Activated CD4-positive, alpha-beta T cell treated with anti-CD3 and anti-CD28 coated beads, Interleukin-2, amount 50 U/mL, for 4 hours (primary cell): ENCODE measurements around the gene PIK3C2G.

Experiments used
- DNase-seq, 2 experiments: peaks; one replicate each; pipeline ENCODE4 v3.0.0-alpha.2; 2020

The PIK3C2G gene

GRCh38 chr12:18281941-18282340 lies 20.6 kb downstream of the PIK3C2G start:
- no peak for DNase-seq

DNA sequence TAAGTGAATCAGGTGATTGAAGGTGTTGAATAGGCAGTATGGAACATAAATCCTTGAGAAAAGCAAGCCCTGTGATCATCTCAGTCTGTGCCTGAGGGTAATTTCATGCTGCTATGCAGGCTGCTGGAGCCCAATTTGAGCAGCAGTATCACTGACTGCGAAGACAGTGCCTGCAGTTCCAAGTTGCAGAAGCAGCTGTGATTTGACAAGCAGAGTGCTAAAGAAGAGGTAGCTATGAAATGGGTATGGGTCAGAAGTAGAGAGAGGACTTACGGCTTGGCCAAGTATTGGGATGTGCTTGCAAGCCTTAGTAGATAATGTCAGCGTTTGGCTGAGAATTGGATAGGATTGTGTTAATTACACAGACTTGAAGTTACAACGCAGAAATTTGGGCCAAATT lies 22.5 kb downstream of the PIK3C2G start:
- no peak for DNase-seq

GRCh38 chr12:18284386-18284785 lies 23.1 kb downstream of the PIK3C2G start:
- DNase-seq, result no peak

GRCh38 chr12:18285161-18285560 lies 23.8 kb downstream of the PIK3C2G start:
- no peak for DNase-seq

- DNase-seq, result no peak
These were observed 29.1 kb downstream of the PIK3C2G start for GRCh38 chr12:18290386-18290785.

- DNase-seq, result no peak
These were observed 33.6 kb downstream of the PIK3C2G start for GRCh38 chr12:18294889-18295288.

DNA sequence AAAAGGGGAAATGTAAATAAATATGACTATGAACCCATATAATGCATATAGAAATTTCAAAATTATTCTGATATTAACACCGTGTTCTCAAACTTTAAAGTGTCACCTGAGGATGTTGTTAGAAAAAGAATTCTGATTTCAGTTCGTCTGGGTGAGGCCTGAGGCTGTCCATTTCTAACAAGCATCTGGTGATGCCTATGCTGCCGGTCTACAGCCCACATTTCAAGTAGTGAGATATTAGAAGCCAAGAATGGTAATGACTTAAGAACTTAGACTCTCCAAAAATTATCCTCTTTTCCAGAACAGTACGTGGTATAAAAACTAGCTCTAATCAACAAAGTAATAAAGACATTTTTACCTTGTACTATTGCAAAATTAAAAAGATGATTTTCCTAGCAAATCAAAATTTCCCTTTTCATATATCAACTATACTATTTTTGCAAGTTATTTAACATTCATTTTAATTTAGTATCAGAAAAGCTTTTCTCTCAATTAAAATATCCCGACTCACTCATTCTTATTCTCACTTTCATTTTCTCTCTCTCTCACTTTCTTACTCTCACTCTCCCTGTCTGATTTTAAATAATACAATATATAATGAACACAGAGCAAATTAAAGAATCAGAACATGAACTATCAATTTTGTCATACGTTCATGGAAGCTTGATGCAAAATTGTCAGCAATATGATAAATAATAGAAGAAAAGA lies 35.0 kb downstream of the PIK3C2G start:
- DNase-seq, result no peak

DNA sequence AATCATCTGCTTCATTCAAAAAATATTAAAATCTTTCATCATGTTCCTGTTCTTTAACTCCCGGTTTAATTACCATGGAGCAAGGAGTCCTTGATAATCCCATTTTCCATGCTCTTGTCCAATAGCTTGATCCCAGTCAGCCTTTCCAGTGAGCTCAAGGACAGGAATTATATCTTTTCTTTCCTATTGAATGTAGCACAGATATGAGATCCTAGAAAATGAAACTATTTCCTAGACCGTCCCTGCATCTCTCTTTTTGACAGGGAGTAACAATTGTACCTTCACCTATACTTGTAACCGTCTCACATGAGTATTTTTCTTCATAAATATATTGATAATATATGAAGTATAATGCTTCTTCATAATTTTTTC lies 35.6 kb downstream of the PIK3C2G start:
- no peak for DNase-seq

DNA sequence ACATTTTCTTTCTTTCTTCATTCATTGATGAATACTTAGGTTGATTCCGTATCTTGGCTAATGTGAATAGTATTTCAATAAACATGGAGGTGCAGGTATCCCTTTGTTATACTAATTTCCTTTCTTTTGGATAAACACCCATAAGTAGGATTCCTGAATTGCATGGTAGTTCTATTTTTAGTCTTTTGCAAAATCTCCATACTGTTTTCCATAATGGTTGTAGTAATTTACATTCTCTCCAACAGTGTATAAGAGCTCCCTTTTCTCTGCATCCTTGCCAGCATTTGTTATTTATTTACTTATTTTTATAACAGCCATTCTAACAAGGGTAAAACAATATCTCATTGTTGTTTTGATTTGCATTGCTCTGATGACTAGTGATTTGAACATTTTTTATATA lies 36.6 kb downstream of the PIK3C2G start:
- DNase-seq, result no peak

DNA sequence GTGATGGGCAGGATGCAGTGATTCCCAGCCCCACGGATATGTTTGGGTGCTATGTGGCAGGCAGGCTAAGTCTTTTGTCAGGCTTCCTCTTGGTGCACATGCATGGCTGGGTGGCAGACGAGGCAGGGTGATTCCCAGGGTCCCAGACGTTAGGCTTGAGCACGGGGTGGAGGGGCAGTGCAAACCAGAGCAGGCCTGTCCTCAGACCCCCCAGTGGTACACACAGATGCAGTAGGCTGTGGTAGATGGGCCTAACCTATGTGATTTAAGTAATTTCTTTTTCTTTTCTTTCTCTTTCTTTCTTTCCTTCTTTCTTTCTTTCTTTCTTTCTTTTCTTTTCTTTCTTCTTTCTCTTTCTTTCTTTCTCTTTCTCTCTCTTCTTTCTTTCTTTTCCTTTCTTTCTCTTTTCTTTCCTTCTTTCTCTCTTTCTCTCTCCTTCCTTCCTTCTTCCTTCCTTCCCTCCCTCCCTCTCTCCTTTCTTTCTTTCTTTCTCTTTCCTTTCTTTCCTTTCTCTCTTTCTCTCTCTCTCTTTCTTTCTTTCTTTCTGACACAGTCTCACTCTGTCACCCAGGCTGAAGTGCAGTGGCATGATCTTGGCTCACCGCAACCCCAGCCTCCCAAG lies 41.6 kb downstream of the PIK3C2G start:
- DNase-seq, result no peak

DNA sequence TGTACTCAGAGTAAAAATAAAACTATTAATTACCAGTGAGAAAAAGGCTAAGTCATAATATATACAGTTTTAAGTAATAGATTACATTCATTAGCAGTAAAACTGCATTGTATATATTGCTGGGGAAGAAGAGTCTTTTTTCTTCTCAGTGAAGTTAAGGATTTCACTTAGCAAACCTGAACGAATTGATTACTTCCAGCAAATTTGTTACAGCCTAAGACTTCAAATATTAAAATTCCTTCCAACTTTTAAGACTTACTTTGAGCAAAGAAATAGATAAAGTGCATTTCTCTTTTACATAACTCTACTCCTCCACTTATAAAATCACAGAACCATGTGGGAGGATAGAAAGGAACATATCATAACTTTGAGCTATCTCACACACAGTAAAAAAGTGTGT lies 43.3 kb downstream of the PIK3C2G start:
- no peak for DNase-seq

DNA sequence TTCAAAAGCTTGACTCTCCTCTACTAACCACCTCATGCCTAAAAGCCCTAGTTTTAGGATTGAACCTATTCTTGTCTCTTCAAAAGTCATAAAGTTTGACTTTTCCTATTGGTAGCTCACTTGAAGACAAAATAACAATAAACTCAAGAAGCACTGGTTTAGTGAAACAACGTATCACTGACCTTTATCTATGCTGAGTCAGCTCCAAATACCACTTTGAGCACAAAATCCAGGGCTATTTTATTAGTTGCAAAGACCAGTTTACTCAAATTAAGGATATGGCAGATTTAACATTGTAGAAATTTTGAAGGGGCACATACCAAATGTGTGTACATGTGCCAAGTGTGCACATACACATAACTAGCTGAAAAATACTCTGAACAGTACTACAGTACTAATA lies 45.0 kb downstream of the PIK3C2G start:
- DNase-seq, result no peak

DNA sequence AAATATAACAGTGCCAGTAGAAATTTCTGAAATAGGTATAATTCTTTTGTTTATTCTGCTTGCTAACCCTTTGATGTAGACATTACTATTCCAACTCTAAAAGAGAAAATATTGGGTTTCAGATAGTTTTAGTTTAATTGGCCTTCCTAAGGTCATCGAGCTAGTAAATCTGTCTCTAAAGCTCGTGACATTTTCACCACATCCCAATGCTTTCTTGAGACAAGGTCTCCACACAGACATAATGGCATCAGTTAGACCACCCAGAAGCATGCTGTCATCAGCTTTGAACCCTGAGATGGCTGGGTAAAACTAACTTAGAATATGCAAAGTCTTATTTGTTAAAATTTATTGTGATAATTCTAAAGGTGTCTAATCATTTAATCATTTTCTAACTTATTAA lies 52.0 kb downstream of the PIK3C2G start:
- no peak for DNase-seq

DNA sequence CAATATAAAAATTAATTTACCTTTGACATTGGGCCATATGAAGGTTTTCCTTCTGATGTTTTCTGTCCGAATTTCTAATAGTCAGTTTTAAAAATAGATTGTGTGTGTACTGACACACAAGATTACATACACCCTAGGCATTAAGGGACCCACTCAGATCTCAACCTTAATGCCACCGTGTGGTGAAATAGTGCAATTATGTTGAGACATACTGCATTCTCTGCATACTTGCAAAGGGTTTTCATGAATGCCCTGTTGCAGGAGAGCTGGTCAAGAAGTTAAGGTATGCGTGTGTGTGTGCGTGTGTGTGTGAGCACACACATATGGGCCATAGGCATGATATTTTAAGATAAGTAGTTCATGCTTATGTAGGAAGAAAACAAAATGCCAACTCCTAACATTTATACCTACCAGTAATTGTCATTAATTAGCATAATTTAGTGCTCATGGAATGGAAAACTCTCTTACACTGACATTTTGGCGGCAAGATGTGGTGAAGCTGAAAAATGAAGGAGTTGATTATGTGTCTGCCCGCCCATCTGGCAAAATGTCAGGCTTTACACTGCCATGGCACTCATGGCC lies 58.8 kb downstream of the PIK3C2G start:
- DNase-seq, result no peak

DNA sequence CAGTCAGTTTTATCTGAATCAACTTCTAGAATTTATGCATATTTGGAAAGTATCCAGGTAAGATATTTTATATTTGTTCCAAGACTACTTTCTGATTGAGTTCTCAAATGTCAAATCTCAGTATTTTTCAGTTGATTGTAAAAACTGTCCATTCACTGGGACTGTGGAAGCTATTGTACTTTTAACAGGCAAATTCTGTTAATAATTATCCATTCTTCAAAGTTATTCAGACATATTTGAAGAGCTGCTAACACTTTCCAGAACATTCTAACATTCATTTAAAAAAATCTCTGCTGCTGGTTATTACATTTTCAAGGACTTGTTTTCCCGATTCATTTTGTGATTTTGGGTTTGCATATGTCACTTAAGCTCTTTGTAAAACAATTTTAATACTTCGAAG lies 59.7 kb downstream of the PIK3C2G start:
- no peak for DNase-seq

DNA sequence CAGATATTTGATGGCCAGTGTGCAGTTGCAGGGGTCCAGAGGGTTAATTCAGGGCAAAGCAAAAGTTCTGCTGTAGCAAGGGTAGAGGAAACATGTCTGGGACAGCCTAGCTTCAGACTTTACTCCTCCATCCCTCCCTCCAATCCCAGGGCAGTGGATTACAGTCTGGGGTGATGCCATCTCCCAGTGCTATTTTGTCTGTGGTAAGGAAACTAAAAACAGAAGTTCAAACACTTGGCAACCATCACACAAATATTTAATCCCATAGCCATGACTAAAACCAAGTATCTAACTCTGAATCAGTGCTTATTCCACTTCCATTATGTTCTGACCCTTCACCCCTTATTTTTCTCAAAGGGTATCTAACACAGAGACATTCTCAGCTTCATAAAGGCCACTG lies 61.8 kb downstream of the PIK3C2G start:
- DNase-seq, result no peak

- DNase-seq, result no peak
These were observed 65.7 kb downstream of the PIK3C2G start for GRCh38 chr12:18327036-18327435.

DNA sequence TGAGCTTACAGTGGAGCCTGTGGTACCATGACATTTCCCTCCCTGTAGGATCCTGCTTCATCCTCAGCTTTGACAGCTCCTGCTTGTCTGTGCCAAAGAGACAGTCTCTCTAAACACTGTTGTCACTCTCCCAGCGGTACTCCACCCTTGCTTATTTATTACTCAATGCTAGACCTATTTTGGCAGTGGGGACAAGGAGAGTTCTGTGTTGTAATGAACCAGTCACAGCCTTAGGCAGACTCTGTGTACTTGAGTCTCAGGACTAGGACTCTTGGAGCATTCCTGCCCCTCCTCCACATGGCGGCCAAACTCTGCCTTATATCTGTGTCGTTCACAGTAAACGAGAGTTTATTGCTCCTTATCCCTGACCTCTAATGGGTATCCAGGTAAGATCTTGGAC lies 70.9 kb downstream of the PIK3C2G start:
- no peak for DNase-seq

DNA sequence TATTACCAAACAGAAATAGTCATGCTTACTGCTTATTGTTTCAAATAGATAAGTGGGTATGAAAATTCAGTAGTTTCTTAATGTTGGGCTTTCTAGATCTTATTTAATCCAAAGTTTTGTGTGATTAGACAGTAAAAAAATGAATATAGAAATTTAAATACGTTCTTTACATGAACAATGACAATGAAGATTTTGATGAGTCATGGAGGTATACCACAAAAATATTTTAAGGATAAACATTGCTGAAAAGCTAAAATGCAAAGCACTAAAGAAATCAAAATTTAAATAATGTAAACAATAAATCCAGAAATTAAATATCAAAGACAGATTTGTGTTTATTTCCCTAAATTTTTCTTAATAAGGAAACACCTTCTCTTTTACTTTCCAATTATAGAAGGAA lies 78.3 kb downstream of the PIK3C2G start:
- no peak for DNase-seq

- no peak for DNase-seq
These were observed 78.9 kb downstream of the PIK3C2G start for GRCh38 chr12:18340186-18340585.

GRCh38 chr12:18340786-18341185 lies 79.5 kb downstream of the PIK3C2G start:
- DNase-seq, result no peak

DNA sequence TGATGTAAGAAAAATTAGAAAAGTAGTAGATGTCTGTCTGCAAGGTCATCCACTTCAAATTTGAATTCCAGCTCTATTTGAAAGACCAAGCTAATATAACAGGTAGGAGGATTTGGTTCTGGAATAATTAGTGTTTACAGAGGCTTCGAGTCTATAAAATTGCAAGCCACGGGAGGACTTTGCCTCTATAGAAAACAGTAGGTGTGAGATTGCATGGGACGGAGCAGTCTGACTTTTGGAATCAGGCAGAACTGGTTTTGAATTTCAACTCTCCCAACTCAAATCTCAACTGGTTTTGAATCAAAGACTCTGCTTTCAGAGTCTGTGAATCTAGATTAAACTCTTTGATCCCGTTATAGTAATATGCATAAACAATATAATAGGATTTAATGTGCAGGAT lies 82.4 kb downstream of the PIK3C2G start:
- DNase-seq, result no peak

DNA sequence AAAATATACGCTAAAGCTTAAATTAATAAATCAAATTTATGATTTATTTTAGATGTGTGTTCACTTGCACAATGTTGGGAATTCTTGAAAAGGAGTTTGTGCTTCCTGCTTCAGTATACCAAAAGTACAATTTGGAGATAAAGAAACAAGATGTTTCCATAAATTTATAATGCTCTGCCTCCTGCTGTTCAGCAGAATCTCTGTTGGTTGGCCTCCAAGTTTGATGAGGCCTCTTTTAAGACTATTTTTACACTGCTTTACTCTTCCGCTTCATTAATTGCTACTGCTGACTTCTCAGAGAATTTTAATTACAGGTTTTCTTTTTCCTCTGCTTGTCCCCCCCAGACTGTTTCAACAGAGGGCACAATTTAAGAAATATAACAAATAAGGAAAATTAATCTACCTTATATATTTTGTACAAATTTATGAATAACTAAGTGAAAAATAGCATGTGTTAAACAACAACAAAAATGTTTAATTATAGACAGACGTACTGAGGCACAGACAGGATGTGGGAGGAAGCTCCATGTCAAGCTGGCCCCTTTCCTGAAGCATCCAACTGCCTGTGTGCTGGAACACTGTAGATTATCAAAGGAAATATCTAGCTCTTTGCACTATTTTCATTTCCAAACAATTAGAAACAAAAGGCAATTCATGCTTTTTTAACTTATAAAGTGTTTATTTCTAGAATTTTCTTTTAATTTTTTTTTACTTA lies 83.9 kb downstream of the PIK3C2G start:
- no peak for DNase-seq

DNA sequence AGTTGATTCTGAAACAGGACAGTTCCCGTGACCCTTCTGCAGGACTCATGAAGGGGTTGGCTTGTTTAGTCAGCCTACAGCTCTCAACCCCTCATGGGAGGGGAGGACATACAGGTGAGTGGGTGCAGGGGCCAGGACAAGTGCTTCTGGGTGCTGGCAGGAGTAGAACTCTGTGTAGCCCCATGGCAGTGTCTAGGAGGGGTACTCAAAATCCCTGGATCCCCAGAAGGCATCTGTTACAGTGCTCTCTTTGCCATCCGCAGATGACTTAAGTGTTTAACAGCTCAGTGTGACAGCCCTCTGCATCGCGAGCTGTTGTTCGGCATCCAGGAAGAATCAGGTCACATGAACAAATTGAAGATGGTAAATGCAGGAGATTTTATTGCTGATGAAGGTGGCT lies 91.0 kb downstream of the PIK3C2G start:
- DNase-seq, result no peak
